ENCODE data around the gene HDLBP.
"Not testable (repeated sequence)": the region's sequence is repeated elsewhere in the genome, so short reads cannot be mapped to it uniquely, and the experiment has no call there.

The HDLBP gene

DNA sequence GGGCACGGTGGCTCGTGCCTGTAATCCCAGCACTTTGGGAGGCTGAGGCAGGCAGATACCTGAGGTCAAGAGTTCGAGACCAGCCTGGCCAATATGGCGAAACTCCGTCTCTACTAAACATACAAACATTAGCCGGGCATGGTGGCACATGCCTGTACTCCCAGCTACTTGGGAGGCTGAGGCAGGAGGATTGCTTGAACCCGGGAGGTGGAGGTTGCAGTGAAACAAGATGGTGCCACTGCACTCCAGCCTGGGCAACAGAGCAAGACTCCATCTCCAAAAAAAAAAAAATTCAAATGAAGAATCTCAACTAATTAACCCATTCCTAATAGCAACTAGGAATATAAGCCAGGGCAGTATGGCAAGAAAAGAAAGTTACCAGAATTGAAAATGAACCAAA, 37.2 kb downstream of the HDLBP start:
- H3K27me3 Mint-ChIP-seq, H3K36me3 Mint-ChIP-seq, H3K9me3 Mint-ChIP-seq, H3K4me3 Mint-ChIP-seq, H3K27ac Mint-ChIP-seq: not testable (repeated sequence)
- H3K4me1 Mint-ChIP-seq = peaks cover 51% of the 10 kb centered on the region

- no peaks in the 10 kb centered on the region for H3K9me3 Mint-ChIP-seq
- H3K27ac Mint-ChIP-seq = no peak overlapping the region
Measured at GRCh38 chr2:241275910-241276309, 39.6 kb downstream of the HDLBP start.

GRCh38 chr2:241275504-241275903, 40.0 kb downstream of the HDLBP start:
- no peak overlapping the region for H3K4me3 Mint-ChIP-seq

More at GRCh38 chr2:241275910-241276309, 39.6 kb downstream of the HDLBP start:
- no peak overlapping the region for H3K4me3 Mint-ChIP-seq
- no peaks in the 10 kb centered on the region for H3K27me3 Mint-ChIP-seq
- peaks cover 7% of the 10 kb centered on the region for H3K36me3 Mint-ChIP-seq
- peaks cover 51% of the 10 kb centered on the region for H3K4me1 Mint-ChIP-seq

GRCh38 chr2:241274127-241274526, 41.3 kb downstream of the HDLBP start:
- no peaks in the 10 kb centered on the region for H3K9me3 Mint-ChIP-seq
- H3K4me3 Mint-ChIP-seq = peak overlapping the region; percentile 82
- H3K27me3 Mint-ChIP-seq = no peaks in the 10 kb centered on the region

More at GRCh38 chr2:241275504-241275903, 40.0 kb downstream of the HDLBP start:
- Mint-ChIP-seq H3K27ac (no peak overlapping the region), H3K27me3 (no peaks in the 10 kb centered on the region), H3K4me1 (peaks cover 51% of the 10 kb centered on the region), H3K36me3 (peaks cover 7% of the 10 kb centered on the region), H3K9me3 (no peaks in the 10 kb centered on the region)

GRCh38 chr2:241273210-241274020, 42.1 kb downstream of the HDLBP start:
- H3K4me1 Mint-ChIP-seq = peaks cover 58% of the 10 kb centered on the region
- H3K9me3 Mint-ChIP-seq = no peaks in the 10 kb centered on the region

More at GRCh38 chr2:241274127-241274526, 41.3 kb downstream of the HDLBP start:
- H3K27ac Mint-ChIP-seq = no peak overlapping the region
- peaks cover 51% of the 10 kb centered on the region for H3K4me1 Mint-ChIP-seq
- H3K36me3 Mint-ChIP-seq = peaks cover 8% of the 10 kb centered on the region

DNA sequence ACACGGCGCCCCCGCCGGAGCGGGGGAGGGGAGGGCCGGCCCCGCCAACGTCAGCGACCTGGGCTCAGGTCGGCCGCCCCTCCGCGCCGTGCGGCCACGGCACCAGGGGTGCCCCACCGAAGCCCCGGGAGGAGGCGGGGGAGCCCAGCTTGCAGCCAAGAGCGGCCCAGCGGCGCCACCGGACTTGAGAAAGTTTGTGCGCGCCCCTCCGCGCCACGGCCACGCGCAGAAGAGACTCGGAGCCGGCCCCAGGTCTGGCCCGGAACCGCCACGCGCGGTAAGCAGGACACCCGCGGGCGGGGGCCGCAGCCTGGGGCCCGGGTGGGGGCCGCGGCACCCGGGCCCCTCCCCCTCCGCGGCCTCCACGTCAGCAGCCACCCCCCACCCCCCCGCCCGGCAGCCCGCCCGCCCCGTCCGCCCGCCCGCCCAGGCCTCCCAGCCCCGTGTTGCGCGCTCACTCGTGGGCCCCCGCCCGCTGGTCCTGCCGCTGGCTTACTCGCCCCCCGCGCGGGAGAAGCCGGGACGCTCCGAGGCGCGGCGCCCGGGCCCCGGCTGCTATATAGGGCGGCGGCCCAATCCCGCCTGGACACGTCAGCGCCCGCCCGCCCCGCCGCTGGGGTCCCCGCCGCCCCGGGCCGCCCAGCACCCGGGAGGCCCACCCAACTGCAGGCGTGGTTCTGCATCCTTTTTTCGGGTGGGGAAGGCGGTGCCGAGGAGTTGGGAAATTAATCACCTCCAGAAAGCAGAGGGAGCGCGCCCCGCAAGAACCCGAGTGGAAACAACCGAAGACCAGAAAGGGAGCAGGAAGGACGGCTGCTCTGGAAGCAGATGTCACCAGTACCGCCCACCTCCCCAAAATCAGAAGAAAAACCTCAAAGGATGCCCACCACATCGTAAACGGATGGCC, 42.9 kb downstream of the HDLBP start:
- Mint-ChIP-seq H3K27ac (peak overlapping the region; percentile 83), H3K9me3 (no peaks in the 10 kb centered on the region), H3K36me3 (peaks cover 11% of the 10 kb centered on the region), H3K27me3 (no peaks in the 10 kb centered on the region), H3K4me3 (peak overlapping the region; percentile 82), H3K4me1 (peaks cover 65% of the 10 kb centered on the region)

More at GRCh38 chr2:241273210-241274020, 42.1 kb downstream of the HDLBP start:
- peak overlapping the region; percentile 82 for H3K4me3 Mint-ChIP-seq
- peaks cover 11% of the 10 kb centered on the region for H3K36me3 Mint-ChIP-seq
- no peaks in the 10 kb centered on the region for H3K27me3 Mint-ChIP-seq
- H3K27ac Mint-ChIP-seq = peak overlapping the region; percentile 83

DNA sequence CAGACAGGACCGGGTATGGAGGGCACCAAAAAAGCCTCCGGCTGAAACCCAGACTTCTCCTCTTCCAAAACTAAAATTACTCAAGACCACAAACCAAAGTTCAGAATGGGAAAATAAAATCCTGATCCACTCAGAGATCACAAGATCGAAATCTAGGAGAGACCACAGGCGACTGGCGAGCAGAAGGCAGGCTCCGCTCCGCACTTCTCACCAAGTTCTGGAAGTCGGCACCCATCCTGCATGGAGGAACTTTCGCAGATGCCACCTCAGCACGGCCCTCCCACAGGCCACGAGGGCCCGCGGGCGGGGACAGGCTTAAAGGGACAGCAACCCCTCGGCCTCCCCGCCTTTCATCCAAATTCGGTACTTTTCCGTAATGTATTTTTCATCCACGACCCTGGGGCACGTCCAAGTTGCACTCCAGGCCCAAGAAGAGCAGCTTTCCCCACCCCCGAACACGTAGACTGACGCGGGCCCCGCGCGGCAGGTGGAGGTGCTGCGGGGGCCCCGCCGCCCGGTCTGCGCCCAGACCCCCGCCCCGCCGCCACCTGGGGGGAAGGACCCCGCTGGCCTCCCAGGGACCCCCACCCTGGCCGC, 43.7 kb downstream of the HDLBP start:
- H3K27ac Mint-ChIP-seq = peak overlapping the region; percentile 89

GRCh38 chr2:241270531-241270930, 44.9 kb downstream of the HDLBP start:
- Mint-ChIP-seq H3K36me3 (peaks cover 11% of the 10 kb centered on the region), H3K4me1 (peaks cover 59% of the 10 kb centered on the region), H3K4me3 (peak overlapping the region; percentile 95), H3K27ac (no peak overlapping the region), H3K9me3 (no peaks in the 10 kb centered on the region), H3K27me3 (no peaks in the 10 kb centered on the region)

More for the DNA sequence above, 43.7 kb downstream of the HDLBP start:
- Mint-ChIP-seq H3K27me3 (no peaks in the 10 kb centered on the region), H3K9me3 (no peaks in the 10 kb centered on the region), H3K4me3 (peak overlapping the region; percentile 95), H3K4me1 (peaks cover 59% of the 10 kb centered on the region), H3K36me3 (peaks cover 11% of the 10 kb centered on the region)

GRCh38 chr2:241269707-241270520, 45.6 kb downstream of the HDLBP start:
- Mint-ChIP-seq H3K27me3 (no peaks in the 10 kb centered on the region), H3K4me1 (peaks cover 59% of the 10 kb centered on the region), H3K27ac (peak overlapping the region; percentile 8), H3K4me3 (peak overlapping the region; percentile 95), H3K9me3 (no peaks in the 10 kb centered on the region), H3K36me3 (peaks cover 7% of the 10 kb centered on the region)

- no peak overlapping the region for H3K4me3 Mint-ChIP-seq
- H3K27me3 Mint-ChIP-seq = no peaks in the 10 kb centered on the region
Measured at GRCh38 chr2:241268716-241269445, 46.6 kb downstream of the HDLBP start.

DNA sequence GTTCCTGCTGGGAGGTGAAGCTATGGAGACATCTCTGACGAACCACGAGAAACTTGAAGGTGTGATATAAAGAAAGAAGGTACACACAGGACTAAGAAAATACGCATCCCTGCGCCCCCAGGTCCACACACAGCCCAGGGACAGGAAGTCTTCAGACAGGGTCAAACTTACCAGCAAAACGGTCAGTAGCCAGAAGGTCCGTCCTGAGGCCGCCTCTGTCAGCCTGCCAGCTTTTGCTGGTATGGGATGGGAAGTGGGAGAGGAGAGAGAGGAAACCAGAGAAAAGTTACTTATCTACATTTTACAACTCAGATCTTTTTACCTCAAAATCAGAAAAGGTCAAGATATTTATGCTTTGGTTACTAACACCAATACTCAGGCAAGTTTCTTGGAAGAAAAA, 47.2 kb downstream of the HDLBP start:
- Mint-ChIP-seq H3K36me3 (peaks cover 7% of the 10 kb centered on the region), H3K4me3 (no peak overlapping the region), H3K27ac (no peak overlapping the region), H3K9me3 (no peaks in the 10 kb centered on the region), H3K27me3 (no peaks in the 10 kb centered on the region), H3K4me1 (peaks cover 44% of the 10 kb centered on the region)

More at GRCh38 chr2:241268716-241269445, 46.6 kb downstream of the HDLBP start:
- H3K9me3 Mint-ChIP-seq = no peaks in the 10 kb centered on the region
- H3K27ac Mint-ChIP-seq = peak overlapping the region; percentile 62
- H3K36me3 Mint-ChIP-seq = peaks cover 6% of the 10 kb centered on the region
- H3K4me1 Mint-ChIP-seq = peaks cover 50% of the 10 kb centered on the region

DNA sequence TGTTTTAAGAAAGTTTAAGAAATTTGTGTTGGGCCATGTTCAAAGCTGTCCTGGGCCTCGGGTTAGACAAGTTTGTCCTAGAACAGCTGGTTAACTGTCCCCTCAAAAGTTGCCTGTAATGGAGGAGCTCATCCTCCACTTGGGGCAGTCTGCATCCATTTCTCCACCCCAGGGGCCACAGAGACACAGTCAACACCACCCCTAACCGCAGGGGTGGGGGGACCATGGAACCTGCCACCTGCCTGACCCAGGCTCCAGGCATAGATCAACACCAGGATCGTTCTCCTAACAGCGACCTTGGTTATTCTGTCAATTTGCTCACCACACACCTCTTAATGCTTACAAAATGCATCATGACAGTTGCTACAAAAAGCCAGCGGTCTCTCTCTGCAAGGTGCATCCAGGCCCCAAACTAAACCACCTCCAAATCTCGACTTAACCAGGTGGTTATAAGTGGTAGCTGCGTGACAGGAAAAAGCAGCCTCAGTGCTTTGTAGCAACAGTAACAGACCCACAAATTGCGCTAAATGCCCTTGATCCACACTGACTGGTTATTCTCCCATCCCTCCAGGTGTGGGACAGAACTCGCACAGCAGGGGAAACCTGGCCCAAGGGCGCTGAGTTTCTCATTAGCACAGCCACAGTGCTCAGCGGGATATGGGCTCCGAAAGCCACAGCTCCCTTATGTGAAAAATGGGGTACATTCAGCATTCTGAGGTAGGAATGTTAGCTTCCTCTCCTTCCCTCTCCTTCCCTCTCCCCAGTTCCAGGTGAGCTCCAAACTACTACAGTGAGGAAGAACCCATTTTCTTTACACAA, 48.0 kb downstream of the HDLBP start:
- H3K27ac Mint-ChIP-seq = no peak overlapping the region
- H3K4me3 Mint-ChIP-seq = no peak overlapping the region
- no peaks in the 10 kb centered on the region for H3K9me3 Mint-ChIP-seq
- H3K27me3 Mint-ChIP-seq = no peaks in the 10 kb centered on the region
- peaks cover 39% of the 10 kb centered on the region for H3K4me1 Mint-ChIP-seq
- H3K36me3 Mint-ChIP-seq = peaks cover 15% of the 10 kb centered on the region

DNA sequence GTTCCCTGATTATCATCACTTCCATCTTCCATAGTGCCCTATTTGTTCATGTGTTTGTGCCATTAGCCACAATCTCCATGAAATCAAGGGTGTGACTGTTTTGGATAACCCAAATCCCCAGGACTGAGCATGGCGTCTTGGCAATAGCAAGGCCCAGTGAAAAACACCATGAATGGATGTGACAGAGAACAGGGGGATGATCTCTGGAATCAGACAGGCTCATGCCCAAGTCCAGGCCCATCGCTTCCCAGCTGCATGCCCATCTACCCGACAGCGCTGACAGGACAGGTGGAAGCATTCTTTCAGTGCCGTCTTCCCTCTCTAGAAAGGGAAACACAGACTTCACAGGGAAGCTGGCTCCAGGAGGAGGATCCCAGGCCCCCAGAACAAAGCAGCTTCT, 50.0 kb downstream of the HDLBP start:
- no peaks in the 10 kb centered on the region for H3K9me3 Mint-ChIP-seq
- H3K36me3 Mint-ChIP-seq = peaks cover 16% of the 10 kb centered on the region
- H3K4me1 Mint-ChIP-seq = peaks cover 25% of the 10 kb centered on the region
- no peak overlapping the region for H3K27ac Mint-ChIP-seq
- no peaks in the 10 kb centered on the region for H3K27me3 Mint-ChIP-seq
- no peak overlapping the region for H3K4me3 Mint-ChIP-seq

Measured in activated naive CD4-positive, alpha-beta T cell treated with anti-CD3 and anti-CD28 coated beads, Interleukin-2, amount 50 U/mL, for 24 hours (primary cell).